OCI-LY3 (cell line): Measurements from ENCODE around the gene KCND2.

ENCODE experiments used
- H2AFZ ChIP-seq: fragments of 200-600, 300-600 bp; shearing (Covaris generic); 2 replicates; pipeline ENCODE4 v1.6.0; 2014; ENCODE audit warnings: antibody characterized with exemption, low read depth, low read length
- H3K27ac ChIP-seq: fragments of 200-600, 300-600 bp; sonication (generic); 2 replicates; pipeline ENCODE4 v1.5.1; 2014; ENCODE audit warnings: mild to moderate bottlenecking, low read length, moderate library complexity, mixed read lengths
- H3K27me3 ChIP-seq: fragments of 200-600, 300-600 bp; sonication (generic); 2 replicates; pipeline ENCODE4 v1.6.1; 2014; ENCODE audit warnings: low read depth, low read length, mixed read lengths
- H3K36me3 ChIP-seq: fragments of 200-600, 300-600 bp; sonication (generic); replicated peaks from 2 replicates; pipeline ENCODE3; 2014; ENCODE audit warnings: low read depth, low read length, mixed read lengths
- H3K4me1 ChIP-seq: fragments of 300-600, 200-600 bp; sonication (generic); 2 replicates; pipeline ENCODE4 v1.6.1; 2014; ENCODE audit warnings: low read length, mixed read lengths
- H3K4me2 ChIP-seq: fragments of 200-600, 300-600 bp; sonication (generic); 2 replicates; pipeline ENCODE4 v1.6.1; 2014; ENCODE audit warnings: low read length, mixed read lengths
- H3K4me3 ChIP-seq: fragments of 300-600, 200-600 bp; sonication (generic); 2 replicates; pipeline ENCODE4 v1.5.1; 2014; ENCODE audit warnings: antibody characterized with exemption, mild to moderate bottlenecking, low read length, moderate library complexity
- H3K79me2 ChIP-seq: fragments of 300-600, 200-600 bp; shearing (Covaris generic); 2 replicates; pipeline ENCODE4 v1.6.1; 2014; ENCODE audit warnings: mild to moderate bottlenecking, low read length, mixed read lengths
- H3K9ac ChIP-seq: fragments of 300-600, 200-600 bp; shearing (Covaris generic); 2 replicates; pipeline ENCODE4 v1.6.0; 2014; ENCODE audit warnings: mild to moderate bottlenecking, low read length, moderate library complexity
- H3K9me3 ChIP-seq: fragments of 200-600, 300-600 bp; shearing (Covaris generic); 2 replicates; pipeline ENCODE4 v1.6.1; 2014; ENCODE audit warnings: low read length, mixed read lengths; ENCODE audit not compliant: insufficient read depth
- H4K20me1 ChIP-seq: fragments of 200-600, 300-600 bp; sonication (generic); 2 replicates; pipeline ENCODE4 v1.6.1; 2016; ENCODE audit warnings: low read length, mixed read lengths; ENCODE audit not compliant: insufficient read depth
- EZH2phosphoT487 ChIP-seq: fragments of 200-600 bp; shearing (Covaris generic); IDR thresholded peaks from 2 replicates; pipeline ENCODE4 v1.6.1; 2018; ENCODE audit warnings: antibody characterized with exemption, mixed run types, low read depth
- TF ChIP-seq, protein P1 (sequence below): fragments of 200-600, 300-600 bp; sonication (generic); IDR thresholded peaks from 2 replicates; pipeline ENCODE4 v1.5.1; 2014; ENCODE audit warnings: antibody characterized with exemption, low read length, low read depth

KCND2 gene

GRCh38 chr7:120658516-120658915 lies 385.5 kb downstream of the KCND2 start:
- Histone ChIP-seq H4K20me1 (no peaks in the 10 kb centered on the region), H3K9ac (no peak overlapping the region), H3K27ac (no peak overlapping the region), H3K4me1 (0 out of 2 replicates have a peak, but pooled peaks cover 3% of the 10 kb centered on the region), H3K27me3 (no peaks in the 10 kb centered on the region), H2AFZ (no peak overlapping the region), H3K4me2 (no peak overlapping the region), H3K9me3 (no peaks in the 10 kb centered on the region), H3K36me3 (no peaks in the 10 kb centered on the region), H3K4me3 (no peak overlapping the region), H3K79me2 (no peaks in the 10 kb centered on the region)
- TF ChIP-seq, protein P1, sequence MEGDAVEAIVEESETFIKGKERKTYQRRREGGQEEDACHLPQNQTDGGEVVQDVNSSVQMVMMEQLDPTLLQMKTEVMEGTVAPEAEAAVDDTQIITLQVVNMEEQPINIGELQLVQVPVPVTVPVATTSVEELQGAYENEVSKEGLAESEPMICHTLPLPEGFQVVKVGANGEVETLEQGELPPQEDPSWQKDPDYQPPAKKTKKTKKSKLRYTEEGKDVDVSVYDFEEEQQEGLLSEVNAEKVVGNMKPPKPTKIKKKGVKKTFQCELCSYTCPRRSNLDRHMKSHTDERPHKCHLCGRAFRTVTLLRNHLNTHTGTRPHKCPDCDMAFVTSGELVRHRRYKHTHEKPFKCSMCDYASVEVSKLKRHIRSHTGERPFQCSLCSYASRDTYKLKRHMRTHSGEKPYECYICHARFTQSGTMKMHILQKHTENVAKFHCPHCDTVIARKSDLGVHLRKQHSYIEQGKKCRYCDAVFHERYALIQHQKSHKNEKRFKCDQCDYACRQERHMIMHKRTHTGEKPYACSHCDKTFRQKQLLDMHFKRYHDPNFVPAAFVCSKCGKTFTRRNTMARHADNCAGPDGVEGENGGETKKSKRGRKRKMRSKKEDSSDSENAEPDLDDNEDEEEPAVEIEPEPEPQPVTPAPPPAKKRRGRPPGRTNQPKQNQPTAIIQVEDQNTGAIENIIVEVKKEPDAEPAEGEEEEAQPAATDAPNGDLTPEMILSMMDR, result no peak
- TF ChIP-seq EZH2phosphoT487, result no peak

DNA sequence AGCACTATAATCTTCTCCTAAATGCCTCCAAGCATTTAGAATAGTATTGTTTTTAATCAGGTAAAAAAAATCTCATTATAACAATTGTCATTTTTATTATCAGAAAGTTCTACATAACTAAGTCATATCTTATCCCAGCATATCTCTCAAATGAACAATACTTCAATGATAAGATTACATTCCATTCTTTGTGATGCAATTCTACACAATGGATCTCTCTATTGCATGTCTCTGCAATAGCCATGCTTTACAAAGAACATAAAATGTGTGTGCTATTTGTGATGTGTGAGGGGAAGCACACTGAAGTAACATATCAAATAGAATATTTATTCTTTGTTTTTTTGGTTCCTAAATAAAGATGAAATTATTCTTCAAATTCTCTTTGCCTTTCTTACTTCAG lies 389.3 kb downstream of the KCND2 start:
- Histone ChIP-seq H3K4me2 (no peak overlapping the region), H3K9me3 (no peaks in the 10 kb centered on the region), H3K27ac (no peak overlapping the region), H2AFZ (no peak overlapping the region), H3K79me2 (no peaks in the 10 kb centered on the region), H3K4me1 (no peaks in the 10 kb centered on the region), H3K36me3 (no peaks in the 10 kb centered on the region), H4K20me1 (no peaks in the 10 kb centered on the region), H3K4me3 (no peak overlapping the region), H3K27me3 (no peaks in the 10 kb centered on the region), H3K9ac (no peak overlapping the region)
- TF ChIP-seq, protein P1, result no peak
- no peak for TF ChIP-seq EZH2phosphoT487

DNA sequence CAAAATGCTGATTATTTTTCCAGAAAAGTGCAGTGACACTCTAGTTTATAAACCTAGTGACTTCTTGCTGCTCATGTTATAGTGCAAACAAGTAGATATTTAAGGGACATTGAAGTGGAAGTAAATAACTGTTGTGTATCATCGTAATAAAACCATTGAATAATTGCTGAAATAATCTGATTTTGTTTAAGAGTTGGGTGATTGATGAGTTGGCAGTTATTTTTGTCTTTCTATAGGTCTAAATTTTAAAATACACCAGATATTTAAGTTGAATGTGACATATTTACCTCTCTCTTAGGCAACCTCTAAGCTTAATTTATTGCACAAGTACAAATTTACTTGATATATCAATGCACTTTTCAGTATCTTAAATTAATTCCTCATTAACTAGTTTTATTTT lies 392.1 kb downstream of the KCND2 start:
- H3K27me3 ChIP-seq, result no peaks in the 10 kb centered on the region
- H3K4me1 ChIP-seq, result no peaks in the 10 kb centered on the region
- no peak overlapping the region for H3K4me2 ChIP-seq
- no peaks in the 10 kb centered on the region for H3K9me3 ChIP-seq
- no peaks in the 10 kb centered on the region for H3K79me2 ChIP-seq
- no peak overlapping the region for H3K4me3 ChIP-seq
- no peak overlapping the region for H3K9ac ChIP-seq
- no peaks in the 10 kb centered on the region for H3K36me3 ChIP-seq
- no peak overlapping the region for H2AFZ ChIP-seq
- no peak overlapping the region for H3K27ac ChIP-seq
- no peaks in the 10 kb centered on the region for H4K20me1 ChIP-seq
- TF ChIP-seq EZH2phosphoT487, result no peak
- TF ChIP-seq, protein P1, result no peak

DNA sequence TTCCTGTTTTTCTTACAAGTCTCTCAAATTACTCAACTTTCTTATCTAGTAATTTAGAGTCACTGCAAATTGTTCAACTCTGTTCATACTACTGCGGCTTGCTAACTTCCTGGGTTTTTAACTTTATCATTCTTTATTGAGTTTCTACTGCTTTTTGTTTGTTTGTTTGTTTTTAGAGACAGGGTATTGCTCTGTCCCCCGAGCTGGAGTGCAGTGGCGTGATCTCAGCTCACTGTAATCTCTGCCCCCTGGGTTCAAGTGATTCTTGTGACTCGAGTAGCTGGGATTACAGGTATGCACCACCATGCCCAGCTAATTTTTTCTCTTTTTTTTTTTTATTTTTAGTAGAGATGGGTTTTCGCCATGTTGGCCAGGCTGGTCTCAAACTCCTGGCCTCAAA lies 402.1 kb downstream of the KCND2 start:
- Histone ChIP-seq H3K27ac (no peak overlapping the region), H2AFZ (no peak overlapping the region), H3K79me2 (no peaks in the 10 kb centered on the region), H3K4me3 (no peak overlapping the region), H3K4me2 (no peak overlapping the region), H3K27me3 (no peaks in the 10 kb centered on the region), H3K9me3 (no peaks in the 10 kb centered on the region), H3K36me3 (no peaks in the 10 kb centered on the region), H3K9ac (no peak overlapping the region), H4K20me1 (no peaks in the 10 kb centered on the region), H3K4me1 (no peaks in the 10 kb centered on the region)
- no peak for TF ChIP-seq EZH2phosphoT487
- TF ChIP-seq, protein P1, result no peak
